Colon (tissue), 2 donors: ENCODE results near the gene COL6A2.
"Not testable (repeated sequence)": the region's sequence is repeated elsewhere in the genome, so short reads cannot be mapped to it uniquely, and the experiment has no call there.

Experiments
- FAIRE-seq: peaks from 2 replicates; lab custom pipeline; 2012; peaks lifted over from hg19 to GRCh38; lab: Jason Lieb, UNC
- donor health status: control.
- donor health status: control.

Gene COL6A2

GRCh38 chr21:46172863-46173528, 75.1 kb downstream of the COL6A2 start:
- FAIRE-seq = no peak

DNA sequence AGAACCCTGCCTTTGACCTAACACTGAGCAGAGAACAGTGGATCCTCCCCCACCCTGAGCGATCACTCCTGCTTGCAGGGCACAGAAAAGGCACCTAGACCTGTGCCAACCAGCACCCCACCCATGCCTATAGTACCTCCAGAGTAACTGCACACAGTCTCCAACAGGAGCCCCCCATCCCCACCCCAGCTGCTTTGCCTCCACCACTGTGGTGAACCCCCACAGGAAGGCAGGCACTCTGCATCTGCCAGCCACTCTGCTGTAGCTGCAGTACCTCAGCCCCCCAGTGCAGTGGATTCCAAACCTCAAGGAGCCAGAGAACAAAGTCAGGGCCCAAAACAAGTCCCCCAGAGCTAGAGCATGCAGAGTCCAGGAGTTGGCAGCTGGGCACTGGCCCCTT, 75.7 kb downstream of the COL6A2 start:
- FAIRE-seq = no peak

DNA sequence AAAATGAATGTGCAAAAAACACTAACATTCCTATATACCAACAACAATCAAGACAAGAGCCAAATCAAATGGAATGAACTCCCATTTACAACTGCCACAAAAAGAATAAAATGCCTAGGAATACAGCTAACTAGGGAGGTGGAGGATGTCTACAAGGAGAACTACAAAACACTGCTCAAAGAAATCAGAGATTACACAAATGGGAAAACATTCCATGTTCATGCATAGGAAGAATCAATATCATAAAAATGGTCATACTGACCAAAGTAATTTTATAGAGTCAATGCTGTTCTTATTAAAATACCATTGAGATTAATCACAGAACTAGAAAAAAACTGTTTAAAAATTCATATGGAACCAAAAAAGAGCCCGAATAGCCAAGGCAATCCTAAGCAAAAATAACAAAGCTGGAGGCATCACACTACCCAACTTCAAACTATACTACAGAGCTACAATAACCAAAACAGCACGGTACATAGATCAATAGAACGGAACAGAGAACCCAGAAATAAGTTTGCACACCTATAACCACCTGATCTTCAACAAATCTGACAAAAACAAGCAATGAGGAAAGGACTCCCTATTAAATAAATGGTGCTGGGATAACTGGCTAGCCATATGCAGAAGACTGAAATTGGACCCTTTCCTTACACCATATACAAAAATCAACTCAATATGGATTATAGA, 78.7 kb downstream of the COL6A2 start:
- not testable (repeated sequence) for FAIRE-seq

GRCh38 chr21:46178961-46179360, 81.0 kb downstream of the COL6A2 start:
- FAIRE-seq = no peak
